ENCODE data around the gene SPSB3.
"Not testable (repeated sequence)": the region's sequence is repeated elsewhere in the genome, so short reads cannot be mapped to it uniquely, and the experiment has no call there.

Gene SPSB3

DNA sequence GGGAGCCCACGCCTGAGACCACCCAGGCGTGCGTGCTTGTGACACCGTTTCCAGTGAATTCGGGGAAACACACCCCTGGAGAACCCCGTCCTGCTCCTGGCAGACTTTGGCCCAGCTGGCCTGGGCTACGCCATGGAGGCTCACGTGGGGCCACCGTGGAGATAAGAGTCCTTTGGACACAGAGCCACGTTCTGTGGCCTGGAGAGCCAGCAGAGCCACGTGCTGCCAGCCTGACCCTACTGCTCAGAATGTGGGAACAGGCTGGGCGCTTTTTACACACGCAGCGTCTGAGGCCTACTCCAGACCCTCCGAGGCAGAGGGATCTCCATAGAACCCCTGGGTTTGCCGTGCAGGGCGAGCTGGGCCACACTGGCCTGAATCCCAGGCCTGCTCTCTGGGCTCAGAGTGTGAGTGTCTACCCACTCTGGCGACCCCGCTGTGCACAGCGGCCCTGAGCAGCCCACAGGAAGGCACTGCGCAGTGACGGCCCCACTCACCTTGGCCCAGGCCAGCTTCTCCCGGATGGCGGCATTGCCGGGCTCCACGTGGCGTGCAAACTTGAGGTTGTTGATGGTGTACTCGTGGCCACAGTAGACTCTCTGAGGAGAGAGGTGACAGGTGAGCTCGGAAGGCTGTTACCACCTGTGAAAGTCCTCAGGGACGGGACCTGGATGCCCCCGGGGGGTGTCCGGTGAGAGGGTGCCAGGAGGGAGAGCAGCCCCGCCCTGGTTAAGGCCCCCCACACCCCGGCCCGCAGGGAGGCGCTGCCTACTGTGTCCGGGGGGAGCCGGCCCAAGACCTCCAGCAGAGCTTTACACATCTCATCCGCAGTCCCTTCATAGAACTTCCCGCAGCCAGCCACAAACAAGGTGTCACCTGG is 34.3 kb upstream of the SPSB3 start:
- DNase-seq: no peak

DNA sequence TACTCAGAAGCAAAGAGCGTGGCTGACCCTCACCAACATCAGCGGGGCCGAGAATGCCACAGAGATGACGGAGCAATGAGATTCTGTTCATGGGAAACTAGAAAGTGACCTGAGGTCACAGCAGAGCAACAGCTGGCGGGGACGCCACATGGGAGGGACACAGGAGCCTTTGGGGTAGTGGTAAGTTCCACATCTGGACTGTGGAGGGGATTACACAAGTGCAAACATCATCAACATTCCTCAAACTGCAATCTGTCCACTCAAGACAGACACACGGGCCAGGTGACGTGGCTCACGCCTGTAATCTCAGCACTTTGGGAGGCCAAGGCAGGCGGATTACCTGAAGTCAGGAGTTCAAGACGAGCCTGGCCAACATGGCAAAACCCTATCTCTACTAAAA is 33.1 kb upstream of the SPSB3 start:
- no peak for DNase-seq

DNA sequence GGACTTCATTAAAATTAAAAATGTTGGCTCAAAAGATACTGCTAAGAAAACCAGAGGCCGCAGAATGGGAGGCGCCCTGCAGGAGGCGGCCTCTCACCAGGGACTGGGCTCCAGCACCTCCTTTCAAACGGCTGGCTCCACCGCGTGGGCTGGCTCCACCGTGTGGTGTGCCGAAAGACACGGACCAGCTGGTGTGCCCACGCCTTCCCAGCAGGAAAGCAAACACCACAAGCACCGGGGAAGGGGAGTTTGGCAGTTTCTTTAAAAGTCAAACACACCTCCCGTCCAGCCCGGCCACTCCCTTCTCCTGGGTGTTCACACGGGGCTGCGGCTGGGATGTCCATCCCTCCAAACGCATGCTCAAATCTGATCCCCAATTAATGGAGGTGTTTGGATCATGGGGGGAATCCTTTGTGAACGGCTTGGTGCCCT is 30.4 kb upstream of the SPSB3 start:
- DNase-seq: no peak

DNA sequence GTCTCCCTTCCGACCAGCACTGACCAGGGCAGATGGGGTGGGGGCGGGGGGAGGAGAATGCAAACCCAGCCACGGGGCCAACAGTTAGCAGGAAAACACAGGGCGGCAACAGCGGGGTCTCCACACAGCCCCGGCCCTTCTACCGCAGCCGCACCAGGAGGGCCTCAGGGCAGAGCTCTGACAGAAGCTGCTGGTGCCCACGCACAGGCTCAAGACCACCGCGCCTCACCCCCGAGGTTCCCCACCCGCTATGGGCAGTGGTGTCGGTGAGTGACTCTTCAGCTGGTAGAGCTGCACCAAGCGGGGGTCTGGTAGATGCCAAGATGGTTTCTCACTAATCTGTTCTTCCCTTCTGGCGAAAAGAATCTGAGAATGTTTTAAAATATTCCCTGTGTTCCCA is 28.2 kb upstream of the SPSB3 start:
- no peak for DNase-seq

DNA sequence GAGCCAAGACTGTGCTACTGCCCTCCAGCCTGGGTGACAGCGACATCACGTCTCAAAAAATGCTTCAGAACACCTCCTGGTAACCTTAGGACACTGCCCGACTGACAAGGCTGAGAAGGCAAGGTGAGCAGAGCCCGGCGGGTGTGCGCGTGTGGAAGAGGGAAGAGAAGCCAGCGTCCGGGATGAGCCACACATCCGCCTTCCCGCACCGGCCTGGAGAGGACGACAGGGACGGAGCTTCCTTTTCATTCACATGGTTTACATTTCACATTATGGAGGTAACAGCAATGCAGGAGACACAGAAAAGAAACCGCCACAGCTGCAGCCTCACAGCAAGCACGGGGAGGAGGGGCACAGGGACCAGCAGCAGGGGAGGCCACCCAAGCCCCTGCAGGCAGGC is 27.7 kb upstream of the SPSB3 start:
- DNase-seq: no peak

DNA sequence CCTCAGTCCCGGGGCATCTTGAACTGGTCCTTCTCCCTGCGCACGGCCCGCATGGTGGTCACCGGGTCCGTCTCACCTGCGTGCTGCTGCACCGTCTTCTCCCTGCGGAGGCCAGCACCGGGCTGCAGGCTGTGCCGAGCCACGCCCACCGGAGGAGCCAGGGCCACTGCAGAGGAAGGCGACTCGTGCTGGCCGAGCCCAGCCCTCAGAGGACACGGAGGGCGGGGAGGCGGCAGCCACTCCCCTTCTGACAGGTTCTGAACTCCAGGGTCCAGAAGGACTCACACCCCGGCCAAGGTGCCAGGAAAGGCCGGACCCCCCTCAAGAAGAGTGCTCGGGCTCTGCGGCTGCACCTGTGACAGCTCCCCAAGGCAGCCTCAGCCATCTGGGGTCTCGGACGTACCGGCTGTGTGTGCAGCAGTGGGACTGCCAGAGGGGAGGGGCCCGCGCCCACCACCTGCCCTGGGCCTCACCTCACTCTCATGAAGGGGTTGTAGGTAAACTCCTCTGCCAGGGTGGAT is 27.0 kb upstream of the SPSB3 start:
- no peak for DNase-seq

DNA sequence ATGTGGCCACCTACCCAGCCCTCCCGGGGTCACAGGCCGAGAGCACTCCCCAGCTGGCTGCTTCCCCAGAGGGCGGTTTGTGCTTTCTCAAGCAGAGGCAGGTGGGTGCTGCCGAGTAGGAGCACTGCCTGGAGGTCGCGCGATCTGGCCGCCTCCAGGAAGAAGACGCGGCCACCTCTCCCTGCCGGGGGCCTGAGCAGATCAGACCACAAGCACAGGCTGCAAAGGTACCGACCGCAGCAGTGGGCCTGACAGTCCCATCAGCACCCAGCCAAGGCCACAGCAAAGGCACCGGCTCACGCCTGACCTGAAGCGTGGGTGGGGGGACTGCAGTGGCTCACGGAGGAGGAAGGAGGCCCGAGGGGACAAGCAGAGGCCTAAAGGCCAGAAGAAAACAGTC is 26.3 kb upstream of the SPSB3 start:
- DNase-seq: no peak

DNA sequence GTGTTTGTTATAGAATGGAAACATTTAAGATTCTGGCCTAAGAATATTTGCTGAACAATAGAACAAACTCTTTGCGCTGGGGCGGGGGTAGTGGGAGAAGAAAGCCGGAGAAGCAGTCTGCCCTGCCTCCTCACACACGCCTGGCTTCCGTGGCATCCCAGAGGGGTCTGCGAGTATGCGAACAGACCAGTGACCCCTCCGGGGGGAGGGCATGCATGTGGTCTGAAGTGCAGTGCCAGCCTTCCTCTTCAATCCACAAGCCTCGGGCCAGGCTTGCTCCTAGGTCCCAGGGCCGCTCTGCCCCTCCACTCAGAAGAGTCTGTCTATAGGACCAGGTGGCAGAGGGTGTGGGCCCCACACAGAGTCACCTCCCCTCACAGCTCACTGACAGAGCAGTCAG is 25.3 kb upstream of the SPSB3 start:
- no peak for DNase-seq

DNA sequence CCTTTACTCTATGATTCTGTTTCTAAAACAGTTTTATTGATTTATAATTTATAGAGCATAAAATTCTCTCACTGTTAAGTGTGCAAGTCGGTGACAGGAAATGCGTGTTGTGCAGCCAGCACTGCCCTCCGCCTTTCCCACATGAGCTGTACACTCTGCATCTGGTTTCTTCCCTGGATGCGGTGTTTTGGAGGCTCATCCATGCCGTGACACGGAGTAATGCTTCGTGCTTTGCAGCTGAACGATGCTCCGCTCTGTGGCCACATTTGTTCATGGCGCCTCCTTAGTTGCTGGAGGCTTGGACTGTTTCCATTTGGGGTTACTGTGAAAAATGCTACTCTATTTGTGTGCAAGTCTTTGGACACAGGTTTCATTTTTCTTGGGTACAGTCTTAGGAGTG is 18.3 kb upstream of the SPSB3 start:
- DNase-seq: no peak

DNA sequence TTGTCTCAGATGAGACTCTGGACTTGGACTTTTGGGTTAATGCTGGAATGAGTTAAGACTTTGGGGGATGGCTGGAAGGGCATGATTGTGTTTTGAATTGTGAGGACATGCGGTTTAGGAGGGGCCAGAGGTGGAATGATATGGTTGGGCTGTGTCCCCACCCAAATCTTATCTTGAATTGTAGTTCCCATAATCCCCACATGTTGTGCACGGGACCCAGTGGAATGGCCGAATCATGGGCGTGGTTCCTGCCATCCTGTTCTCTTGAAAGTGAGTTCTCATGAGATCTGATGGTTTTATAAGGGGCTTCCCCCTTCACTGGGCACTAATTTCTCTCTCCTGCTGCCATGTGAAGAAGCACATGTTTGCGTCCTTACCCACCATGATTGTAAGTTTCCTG is 16.9 kb upstream of the SPSB3 start:
- DNase-seq: not testable (repeated sequence)

DNA sequence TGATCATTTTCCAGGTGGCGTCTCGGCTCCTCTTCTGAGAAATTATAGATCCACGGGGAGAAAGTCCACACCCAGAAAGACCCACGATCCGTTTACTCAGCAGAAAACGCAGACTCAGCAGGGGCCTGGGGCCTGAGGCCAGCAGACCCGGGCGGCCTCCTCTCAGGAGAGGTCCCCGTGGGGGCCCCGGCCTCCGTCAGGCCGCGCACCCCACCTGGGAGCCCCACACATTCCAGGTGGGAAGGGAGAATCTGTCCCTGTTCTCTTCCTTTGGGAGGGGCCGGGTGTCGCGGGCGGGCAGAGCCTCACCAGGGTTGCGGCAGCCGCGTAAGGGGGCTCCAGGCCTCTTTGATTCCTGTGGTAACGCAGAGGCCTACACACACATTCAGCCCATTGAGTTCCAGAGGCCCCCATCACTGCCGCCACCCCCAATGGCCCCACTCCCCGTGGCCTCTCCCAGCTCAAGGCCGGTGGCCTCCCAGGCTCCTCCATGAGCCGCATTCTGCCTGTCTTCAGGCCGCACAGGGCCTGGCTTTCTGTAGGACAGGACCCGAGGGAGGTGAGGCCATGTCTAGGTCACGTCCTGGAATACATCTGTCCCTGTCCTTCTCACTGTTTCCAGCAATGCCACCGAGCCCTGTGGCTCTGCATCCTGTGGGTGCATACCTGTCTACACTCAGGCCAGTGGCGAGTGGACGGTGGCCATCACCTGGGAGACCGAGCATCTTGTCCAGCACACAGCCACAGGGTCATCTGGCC is 12.7 kb upstream of the SPSB3 start:
- no peak for DNase-seq

DNA sequence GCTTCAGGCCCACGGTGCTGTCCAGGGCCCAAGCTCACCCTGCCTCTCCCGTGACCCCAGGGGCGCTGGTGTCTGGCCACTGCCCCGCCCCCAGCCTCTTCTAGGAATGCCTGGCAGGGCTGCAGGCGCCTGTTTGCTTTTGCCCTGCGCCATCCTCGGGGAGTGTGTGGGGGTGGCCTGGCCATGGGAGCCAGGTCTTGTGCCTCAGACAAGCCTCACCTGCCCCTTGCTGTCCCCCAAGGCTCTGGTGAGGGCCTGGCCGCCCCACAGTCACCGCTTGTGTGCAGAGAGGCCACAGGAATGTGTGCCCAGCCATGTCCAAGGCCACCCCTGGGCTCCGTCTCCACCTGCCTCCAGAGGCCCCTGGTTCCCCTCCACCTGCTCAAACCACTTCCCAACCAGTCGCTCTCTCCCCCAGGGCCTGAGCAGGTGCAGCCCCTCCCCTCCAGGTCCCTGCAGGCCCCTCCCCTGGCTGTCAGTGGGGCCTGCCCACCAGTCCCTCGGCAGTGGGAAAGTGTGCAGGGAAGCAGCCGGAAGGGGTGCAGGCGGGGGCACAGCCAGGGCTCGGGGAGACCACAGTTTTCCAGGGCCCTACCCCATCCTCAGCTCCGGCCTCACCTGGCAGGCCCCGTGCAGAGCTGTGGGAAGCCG is 12.0 kb upstream of the SPSB3 start:
- no peak for DNase-seq

DNA sequence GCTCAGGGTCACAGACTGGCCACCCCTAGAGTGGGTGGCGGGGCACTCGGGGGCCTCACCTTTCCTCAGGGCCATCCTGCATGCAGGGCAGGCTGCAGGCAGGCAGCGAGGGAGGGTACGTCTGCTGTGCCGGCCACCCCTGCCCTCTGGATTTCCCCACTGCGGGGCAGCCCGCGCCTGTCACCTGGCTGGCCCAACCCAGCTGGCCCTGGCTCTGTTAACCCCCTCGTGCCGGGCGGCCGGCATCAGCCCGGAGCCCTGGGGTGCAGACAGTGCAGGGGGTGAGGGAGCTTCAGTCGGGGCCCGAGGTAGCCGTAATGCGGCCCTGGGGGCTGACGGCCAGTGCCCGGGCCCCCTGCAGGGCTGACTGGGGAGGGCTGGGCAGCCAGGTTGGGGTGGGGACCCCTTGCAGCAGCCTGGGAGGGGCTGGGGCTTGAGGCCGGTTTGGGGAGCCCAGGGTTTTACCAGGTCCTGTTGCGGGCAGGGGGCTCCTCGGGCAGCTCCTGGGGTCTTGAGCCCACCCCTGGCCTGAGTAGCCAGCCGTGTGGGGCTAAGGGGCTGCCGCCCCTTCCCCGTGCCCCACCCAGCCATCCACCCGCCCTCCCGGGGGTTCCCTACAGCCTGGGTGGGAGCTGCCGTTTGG is 11.3 kb upstream of the SPSB3 start, which contains the start of gene IGFALS:
IGFALS (minus strand) TSS at position 128 of the 643 bp plus-strand sequence; CDS start at position 75, 53 bp downstream.
- no peak for DNase-seq

DNA sequence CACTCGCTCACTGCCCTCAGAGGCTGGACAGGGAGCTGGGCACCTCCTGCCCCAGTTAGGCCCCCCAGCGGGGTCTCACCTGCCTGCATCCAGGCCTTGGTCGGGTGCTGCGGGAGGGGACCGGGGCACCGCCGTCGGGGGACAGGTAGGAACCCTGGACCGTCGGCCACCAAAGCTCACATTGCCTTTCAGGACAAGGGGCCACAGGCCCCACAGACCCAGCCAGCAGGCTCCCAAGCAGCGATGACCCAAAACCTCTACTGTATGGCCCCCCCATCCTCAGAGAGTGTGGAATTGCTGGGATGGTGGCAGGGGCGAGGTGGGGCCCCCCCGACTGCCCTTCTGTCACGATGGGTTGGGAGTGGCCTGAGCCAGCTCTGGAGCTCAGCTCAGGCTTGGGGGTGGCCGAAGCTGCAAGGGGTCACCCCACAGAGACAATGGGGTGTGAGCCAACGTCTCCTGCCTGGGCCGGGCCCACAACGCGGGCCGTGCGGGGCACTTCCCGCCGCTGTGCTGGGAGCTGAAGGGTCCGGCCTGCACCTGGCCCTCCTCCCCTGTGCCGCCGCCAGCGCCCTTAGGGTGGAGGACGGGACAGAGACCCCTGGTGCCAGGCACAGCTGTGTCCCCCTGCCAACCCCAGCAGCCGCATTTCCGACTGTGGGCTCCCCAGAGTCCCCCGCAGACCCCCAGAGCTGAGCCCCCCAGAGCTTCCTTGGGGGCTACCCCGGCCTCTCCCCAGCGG is 10.6 kb upstream of the SPSB3 start:
- no peak for DNase-seq

DNA sequence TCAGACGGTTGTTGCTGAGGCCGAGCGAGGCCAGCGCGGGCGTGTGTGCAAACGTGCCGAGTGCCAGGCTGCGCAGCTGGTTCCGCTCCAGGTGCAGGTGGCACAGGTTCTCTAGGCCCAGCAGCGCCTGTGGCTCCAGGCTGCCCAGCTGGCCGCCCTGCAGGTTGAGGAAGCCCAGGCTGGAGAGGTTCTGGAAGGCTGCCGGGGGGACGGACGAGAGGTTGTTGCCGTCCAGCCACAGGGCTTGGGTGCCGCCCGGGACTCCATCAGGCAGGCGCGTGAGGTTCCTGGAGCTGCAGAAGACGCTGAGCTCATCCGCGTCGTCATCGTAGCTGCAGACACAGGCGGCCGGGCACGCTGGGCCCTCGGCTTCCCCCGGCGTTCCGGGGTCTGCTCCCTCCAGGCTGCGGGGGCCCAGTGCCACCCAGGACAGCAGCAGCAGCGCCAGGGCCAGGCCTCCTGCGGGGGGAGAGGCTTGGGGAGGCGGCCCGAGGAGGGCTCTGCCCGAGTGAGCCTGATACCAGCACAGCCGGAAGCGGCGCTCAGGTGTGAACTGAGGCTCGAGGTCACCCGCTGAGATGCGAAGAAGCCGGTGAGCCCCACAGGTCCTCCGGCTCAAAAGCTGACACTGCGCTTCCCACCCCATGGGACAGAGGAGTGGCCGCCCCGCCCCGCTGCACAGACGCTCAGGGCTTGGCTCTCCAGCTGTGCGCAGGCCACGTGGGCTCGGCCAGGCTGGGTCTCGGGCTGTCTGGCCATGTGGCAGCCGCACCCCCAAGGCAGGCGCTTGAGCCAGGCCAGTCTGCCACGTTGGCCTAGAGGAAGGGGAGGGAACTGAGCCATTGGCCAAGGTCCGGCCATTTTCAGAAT is 9.8 kb upstream of the SPSB3 start:
- no peak for DNase-seq

DNA sequence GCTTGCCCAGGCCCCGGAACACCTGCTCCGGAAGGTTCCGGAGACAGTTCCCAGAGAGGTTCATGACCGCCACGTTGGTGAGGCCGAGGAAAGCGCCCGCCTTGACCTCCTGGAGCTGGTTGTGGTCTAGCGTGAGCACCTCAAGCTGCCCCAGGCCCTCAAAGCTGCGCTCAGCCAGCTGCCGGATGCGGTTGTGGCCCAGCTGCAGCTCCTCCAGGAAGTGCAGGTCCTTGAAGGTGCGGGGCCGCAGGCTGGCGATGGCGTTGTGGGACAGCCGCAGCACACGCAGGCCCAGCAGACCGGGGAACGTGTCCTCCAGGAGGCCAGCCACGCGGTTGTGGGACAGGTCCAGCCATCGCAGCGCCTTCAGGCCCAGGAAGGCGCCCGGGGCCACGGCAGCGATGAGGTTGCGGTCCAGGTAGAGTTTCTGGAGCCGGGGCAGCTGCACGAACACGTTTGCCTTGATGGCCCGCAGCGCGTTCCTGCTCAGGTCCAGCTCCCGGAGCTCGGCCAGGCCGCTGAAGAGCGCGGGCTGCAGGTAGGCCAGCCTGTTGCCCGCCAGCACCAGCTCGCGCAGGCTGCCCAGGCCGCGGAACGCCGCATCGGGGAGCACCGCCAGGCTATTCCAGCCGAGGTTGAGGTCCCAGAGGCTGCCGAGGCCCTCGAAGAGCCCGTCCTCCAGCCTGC is 9.0 kb upstream of the SPSB3 start:
- no peak for DNase-seq

DNA sequence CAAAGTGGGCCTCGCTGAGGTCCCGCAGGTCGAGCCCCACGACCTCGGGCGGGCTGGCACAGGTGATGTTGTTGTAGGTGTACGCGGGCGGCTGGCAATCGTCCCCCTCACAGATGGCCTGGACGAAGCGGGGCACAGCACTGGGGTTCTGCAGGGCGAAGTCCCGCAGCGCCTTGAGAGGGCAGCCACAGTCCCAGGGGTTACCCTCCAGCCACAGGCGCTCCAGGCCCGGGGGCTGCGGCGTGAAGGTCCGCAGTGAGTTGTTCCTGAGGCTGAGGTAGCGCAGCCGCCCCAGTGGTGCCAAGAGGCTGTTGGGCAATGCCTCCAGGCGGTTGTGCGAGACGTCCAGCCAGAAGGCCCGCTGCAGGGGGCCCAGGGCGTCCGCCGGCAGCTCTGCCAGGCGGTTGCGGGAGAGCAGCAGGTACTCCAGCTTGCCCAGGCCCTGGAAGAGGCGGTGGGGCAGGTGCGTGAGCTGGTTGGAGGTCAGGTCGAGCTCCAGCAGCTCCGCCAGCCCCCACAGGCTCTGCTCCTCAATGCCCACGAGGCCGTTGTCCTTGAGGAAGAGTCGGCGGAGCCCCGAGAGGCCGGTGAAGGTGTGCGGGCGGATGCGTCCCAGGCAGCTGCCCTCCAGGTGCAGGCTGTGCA is 8.4 kb upstream of the SPSB3 start:
- no peak for DNase-seq

DNA sequence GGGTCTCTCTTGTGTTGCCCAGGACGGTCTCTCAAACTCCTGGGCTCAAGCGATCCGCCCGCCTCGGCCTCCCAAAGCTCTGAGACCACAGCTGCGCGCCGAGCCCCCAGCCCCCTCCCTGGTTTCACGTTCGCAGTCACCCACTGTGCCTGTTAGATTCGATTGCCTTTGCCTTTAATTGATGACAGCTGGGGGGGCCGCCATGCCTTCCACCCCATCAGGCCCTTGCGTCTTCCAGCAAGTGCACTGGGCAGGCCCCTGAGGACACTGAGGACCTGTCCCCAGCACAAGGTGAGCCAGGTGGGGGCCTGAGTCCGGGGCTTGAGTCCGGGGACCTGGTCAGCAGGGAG is 7.9 kb upstream of the SPSB3 start:
- no peak for DNase-seq

DNA sequence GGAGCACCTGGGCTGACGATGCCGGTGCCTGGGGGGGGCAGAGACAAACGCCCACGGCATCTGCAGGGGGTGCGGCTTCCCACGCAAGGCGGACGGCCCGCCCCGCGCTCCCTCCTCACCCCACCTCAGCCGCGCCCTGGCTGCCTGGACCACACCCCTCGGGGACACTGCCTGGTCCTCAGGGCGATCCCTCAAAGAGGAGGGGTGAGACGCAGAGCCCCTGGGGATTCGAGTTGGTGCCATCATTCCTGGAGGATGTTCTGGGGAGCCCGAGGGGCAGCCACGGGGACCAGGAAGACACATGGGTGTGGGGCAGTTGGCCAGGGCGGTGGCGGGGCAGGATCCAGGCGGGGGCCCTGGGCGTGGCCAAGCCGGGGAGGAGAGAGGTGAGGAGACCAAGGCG is 7.3 kb upstream of the SPSB3 start:
- DNase-seq: no peak

DNA sequence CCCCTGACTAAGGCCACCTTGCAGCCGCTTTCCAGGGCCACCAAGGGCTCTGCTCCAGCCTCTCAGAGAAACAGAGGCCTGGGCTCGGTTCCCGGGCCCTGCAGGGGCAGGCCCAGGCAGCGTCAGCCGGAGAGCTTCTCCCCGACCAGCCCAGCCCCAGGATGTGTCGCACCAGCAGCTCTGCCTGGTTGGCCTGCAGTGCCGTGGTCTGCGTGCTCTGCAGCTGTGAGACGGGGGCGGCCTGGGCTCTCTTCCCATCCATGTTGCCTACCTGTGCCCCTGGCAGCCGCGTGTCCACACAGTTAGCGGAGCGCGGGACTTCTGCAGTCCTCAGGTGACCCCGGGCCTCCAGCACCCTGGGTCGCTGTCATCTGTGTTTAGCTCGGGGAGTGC is 6.3 kb upstream of the SPSB3 start:
- DNase-seq: no peak
